GM12872 (cell line): ENCODE data around the gene VPS16.

Source experiments
- CTCF ChIP-seq: IDR thresholded peaks from 3 replicates; pipeline ENCODE4 v1.5.1; 2011; ENCODE audit warnings: low read depth, mild to moderate bottlenecking, low read length, moderate library complexity; ENCODE audit not compliant: insufficient read depth

Gene VPS16

GRCh38 chr20:2858591-2858990 is 18.0 kb downstream of the VPS16 start:
- TF ChIP-seq CTCF, result no peak

DNA sequence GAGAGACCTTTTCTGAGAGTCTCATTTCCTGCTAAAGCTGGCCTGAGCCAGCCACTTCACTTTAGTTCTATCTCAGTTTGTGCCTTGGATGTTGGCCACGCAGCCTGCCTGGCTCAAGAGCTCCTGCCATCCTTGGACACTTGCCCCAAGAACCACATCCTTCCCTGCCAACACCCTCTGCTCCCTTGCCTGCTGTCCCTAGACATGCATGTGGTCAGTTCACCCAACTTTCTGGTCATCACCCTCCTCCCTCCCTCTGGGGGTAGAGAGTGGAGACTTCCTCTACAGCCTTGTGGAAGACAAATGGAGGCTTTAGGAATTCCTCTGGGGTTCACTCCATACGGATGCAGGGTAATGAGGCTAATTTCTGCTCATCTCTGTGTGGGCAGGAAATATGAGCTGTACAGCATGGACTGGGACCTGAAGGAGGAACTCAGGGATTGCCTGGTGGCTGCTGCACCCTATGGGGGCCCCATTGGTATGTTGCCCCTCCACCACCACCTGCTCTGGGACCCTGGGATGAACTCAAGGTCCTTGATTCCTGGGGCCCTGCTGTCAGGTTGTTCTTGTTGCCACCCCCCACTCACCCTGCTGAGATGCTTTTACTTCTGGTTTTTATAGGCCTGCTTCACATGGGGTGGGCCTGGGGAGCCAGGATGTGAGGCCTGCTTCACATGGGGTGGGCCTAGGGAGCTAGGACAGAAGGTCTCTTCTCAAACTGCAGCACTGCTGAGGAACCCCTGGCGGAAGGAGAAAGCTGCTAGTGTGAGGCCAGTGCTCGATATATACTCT is 19.0 kb downstream of the VPS16 start:
- no peak for TF ChIP-seq CTCF

DNA sequence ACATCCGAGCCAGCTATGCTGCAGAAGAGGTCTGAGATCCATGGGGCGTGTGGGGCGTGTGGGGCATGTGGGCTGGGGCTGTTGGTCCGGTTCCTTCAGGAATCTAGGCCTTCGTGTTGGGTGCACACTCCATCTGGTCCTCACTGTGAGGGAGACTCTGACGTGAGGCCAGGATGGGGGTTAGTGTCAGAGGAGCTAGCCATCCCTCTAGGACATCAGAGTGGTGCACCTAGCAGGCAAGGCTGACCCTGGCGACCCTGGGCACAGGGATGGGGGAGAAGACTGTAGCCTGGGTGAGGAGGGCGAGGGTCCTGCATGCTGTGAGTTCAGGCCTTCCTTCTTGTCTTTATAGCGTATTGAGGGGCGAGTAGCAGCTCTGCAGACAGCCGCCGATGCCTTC is 24.1 kb downstream of the VPS16 start:
- TF ChIP-seq CTCF, result no peak

DNA sequence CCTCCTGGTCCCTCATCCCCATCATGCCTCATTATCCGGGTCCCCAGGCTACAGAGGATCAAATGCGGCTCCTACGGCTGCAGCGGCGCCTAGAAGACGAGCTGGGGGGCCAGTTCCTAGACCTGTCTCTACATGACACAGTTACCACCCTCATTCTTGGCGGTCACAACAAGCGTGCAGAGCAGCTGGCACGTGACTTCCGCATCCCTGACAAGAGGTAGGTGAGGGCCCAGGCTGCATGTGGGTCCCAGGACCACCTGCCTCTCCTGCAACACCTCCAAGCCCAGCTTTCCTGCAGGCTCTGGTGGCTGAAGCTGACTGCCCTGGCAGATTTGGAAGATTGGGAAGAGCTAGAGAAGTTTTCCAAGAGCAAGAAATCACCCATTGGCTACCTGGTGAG is 24.6 kb downstream of the VPS16 start:
- TF ChIP-seq CTCF, result no peak

GRCh38 chr20:2865630-2866029 is 25.1 kb downstream of the VPS16 start:
- no peak for TF ChIP-seq CTCF

GRCh38 chr20:2866236-2866635 is 25.7 kb downstream of the VPS16 start:
- no peak for TF ChIP-seq CTCF

DNA sequence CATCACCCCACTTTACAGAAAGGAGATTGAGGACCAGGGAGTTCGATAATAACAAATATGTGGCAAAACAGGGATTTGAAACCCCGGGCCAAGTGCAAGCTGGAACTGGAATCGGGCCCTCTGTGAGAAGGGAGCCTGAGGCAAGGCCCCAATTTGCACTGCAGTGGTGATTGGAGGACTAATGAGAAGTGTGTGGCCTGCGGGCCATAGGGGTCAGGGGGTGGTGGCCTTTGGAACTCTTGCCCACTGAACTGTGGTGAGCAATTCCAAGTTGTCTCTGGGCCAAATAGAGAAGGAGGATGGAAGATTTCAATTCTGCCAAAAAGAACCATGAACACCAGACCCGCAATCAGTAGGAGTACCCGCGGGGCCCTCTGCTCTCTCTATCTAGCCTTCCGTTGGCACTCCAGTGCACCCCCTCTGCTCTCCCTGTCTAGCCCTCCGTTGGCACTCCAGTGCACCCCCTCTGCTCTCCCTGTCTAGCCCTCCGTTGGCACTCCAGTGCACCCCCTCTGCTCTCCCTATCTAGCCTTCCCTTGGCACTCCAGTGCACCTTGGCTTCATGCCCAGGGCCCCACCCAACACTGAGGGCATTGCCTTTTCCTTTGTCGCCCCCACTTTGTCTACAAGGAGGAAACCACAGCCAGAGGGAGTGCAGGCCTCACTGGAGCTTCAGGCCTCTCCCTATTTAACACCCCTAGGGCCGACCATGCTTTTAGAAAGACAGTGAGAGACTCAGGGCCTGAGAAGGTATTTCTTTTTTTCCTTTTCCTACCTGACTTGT is 26.7 kb downstream of the VPS16 start:
- TF ChIP-seq CTCF, result no peak
